ENCODE data around the gene PLK5. TPM values are rescaled to one million over a fixed set of nuclear protein-coding genes. Genes with fewer than 3 reads are reported as not detected.
"Not testable (repeated sequence)": the region's sequence is repeated elsewhere in the genome, so short reads cannot be mapped to it uniquely, and the experiment has no call there.

PLK5 gene
- total and polyA plus RNA-seq, 2 donors (not counting 1 experiment from before 2014, with no cell fraction given) = not detected

GRCh38 chr19:1527650-1528309 is 3.9 kb downstream of the PLK5 start:
- Histone ChIP-seq H3K36me3 (ENCODE audit: control insufficient read depth, insufficient read depth, low read length) (no peaks in the 10 kb centered on the region), H3K9ac (ENCODE audit: insufficient read depth, low read length) (no peak overlapping the region), H3K27ac (ENCODE audit: insufficient read depth, low read length) (no peak overlapping the region), H3K4me2 (ENCODE audit: extremely low read depth, insufficient read depth, low read length) (no peak overlapping the region), H2AFZ (ENCODE audit: low read length) (no peak overlapping the region), H3K4me3 (replicated peaks in 1 of 4; ENCODE audit: control extremely low read depth in 1 of 4, insufficient read depth in 1 of 4, low read depth in 3 of 4, low read length in 4 of 4) (no peak overlapping the region), H3K9me3 (ENCODE audit: control insufficient read depth, insufficient read depth, low read depth, low read length) (no peaks in the 10 kb centered on the region), H3K79me2 (ENCODE audit: control insufficient read depth, insufficient read depth, low read length) (no peaks in the 10 kb centered on the region), H4K20me1 (ENCODE audit: control insufficient read depth, extremely low read depth, insufficient read depth, low read length) (no peaks in the 10 kb centered on the region), H3K4me1 (ENCODE audit: control insufficient read depth, extremely low read depth, insufficient read depth, low read length) (no peaks in the 10 kb centered on the region), H3K27me3 (ENCODE audit: control insufficient read depth, insufficient read depth, low read length) (peaks cover 18% of the 10 kb centered on the region)
- no peak for TF ChIP-seq EZH2 (IDR thresholded peaks at IDR 0.05; ENCODE audit: low read length, missing control alignments)
- DNase-seq (ENCODE audit: low read depth in 2 of 2) = no peak

DNA sequence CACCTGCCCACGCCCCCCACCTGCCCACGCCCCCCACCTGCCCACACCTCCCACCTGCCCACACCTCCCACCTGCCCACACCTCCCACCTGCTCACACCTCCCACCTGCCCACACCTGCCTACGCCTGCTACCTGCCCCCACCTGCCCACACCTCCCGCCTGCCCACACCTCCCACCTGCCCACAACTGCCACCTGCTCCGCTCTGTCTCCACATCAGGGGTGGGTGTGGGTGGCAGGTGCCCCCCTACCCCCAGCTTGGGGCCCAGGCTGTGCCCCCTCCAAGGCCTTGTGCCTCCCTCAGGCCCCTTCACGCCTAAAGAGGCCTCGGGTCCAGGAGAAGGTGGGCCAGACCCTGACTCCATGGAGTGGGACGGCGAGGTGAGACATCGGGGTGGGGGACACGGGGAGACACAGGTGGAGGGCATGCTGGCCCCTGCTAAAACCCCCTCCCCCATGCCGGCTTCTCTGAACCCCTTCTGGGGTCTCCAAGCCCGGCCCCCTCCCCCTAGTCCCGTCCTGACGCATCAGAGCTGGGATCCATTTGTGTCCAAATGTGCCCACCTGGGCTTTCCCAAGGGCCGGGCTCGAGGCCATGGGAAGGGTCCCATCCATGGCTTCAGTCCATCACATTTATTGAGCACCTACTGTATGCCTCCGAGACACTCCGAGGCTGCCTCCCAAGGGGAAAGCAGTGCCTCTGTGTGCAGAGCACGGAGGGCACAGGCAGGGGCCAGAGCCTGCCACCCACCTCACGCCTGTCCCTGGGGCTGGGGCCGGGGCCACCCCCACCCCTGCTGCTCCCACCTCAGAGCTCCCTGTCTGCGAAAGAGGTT is 4.9 kb downstream of the PLK5 start:
- H3K79me2 ChIP-seq (ENCODE audit: control insufficient read depth, insufficient read depth, low read length) = no peaks in the 10 kb centered on the region
- no peak overlapping the region for H3K4me3 ChIP-seq (replicated peaks in 1 of 4; ENCODE audit: control extremely low read depth in 1 of 4, insufficient read depth in 1 of 4, low read depth in 3 of 4, low read length in 4 of 4)
- peaks cover 13% of the 10 kb centered on the region for H3K27me3 ChIP-seq (ENCODE audit: control insufficient read depth, insufficient read depth, low read length)
- no peak overlapping the region for H3K27ac ChIP-seq (ENCODE audit: insufficient read depth, low read length)
- H3K9ac ChIP-seq (ENCODE audit: insufficient read depth, low read length) = no peak overlapping the region
- H3K4me1 ChIP-seq (ENCODE audit: control insufficient read depth, extremely low read depth, insufficient read depth, low read length) = no peaks in the 10 kb centered on the region
- H3K4me2 ChIP-seq (ENCODE audit: extremely low read depth, insufficient read depth, low read length) = no peak overlapping the region
- H3K9me3 ChIP-seq (ENCODE audit: control insufficient read depth, insufficient read depth, low read depth, low read length) = no peaks in the 10 kb centered on the region
- no peak for TF ChIP-seq EZH2 (IDR thresholded peaks at IDR 0.05; ENCODE audit: low read length, missing control alignments)
- TF ChIP-seq, protein P1, sequence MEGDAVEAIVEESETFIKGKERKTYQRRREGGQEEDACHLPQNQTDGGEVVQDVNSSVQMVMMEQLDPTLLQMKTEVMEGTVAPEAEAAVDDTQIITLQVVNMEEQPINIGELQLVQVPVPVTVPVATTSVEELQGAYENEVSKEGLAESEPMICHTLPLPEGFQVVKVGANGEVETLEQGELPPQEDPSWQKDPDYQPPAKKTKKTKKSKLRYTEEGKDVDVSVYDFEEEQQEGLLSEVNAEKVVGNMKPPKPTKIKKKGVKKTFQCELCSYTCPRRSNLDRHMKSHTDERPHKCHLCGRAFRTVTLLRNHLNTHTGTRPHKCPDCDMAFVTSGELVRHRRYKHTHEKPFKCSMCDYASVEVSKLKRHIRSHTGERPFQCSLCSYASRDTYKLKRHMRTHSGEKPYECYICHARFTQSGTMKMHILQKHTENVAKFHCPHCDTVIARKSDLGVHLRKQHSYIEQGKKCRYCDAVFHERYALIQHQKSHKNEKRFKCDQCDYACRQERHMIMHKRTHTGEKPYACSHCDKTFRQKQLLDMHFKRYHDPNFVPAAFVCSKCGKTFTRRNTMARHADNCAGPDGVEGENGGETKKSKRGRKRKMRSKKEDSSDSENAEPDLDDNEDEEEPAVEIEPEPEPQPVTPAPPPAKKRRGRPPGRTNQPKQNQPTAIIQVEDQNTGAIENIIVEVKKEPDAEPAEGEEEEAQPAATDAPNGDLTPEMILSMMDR (conservative IDR thresholded peaks at IDR 0.05 in 1 of 2, IDR thresholded peaks at IDR 0.05 in 1 of 2; ENCODE audit: low read depth in 1 of 2, low read length in 2 of 2) = no peak
- H4K20me1 ChIP-seq (ENCODE audit: control insufficient read depth, extremely low read depth, insufficient read depth, low read length) = no peaks in the 10 kb centered on the region
- no peak overlapping the region for H2AFZ ChIP-seq (ENCODE audit: low read length)
- DNase-seq (ENCODE audit: low read depth in 2 of 2) = no peak
- H3K36me3 ChIP-seq (ENCODE audit: control insufficient read depth, insufficient read depth, low read length) = no peaks in the 10 kb centered on the region

DNA sequence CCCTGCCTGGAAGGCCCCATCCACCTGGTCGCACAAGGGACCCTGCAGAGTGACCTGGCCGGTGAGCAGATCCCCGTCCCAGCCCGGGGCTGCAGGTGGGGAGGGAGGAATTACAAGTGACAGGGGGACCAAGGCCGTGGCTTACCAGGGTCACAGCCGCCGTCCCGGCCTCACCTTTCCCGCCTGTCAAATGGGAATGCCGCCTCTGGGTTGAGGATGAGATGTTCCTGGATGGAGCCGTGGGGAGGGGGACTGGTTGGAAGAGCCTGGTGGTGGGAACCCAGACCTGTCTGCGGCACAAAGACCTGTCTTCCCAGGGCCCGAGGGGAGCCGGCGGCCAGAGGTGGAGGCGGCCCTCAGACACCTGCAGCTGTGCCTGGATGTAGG is 5.5 kb downstream of the PLK5 start:
- no peak overlapping the region for H2AFZ ChIP-seq (ENCODE audit: low read length)
- no peaks in the 10 kb centered on the region for H4K20me1 ChIP-seq (ENCODE audit: control insufficient read depth, extremely low read depth, insufficient read depth, low read length)
- peaks cover 9% of the 10 kb centered on the region for H3K27me3 ChIP-seq (ENCODE audit: control insufficient read depth, insufficient read depth, low read length)
- no peak overlapping the region for H3K9ac ChIP-seq (ENCODE audit: insufficient read depth, low read length)
- no peak overlapping the region for H3K27ac ChIP-seq (ENCODE audit: insufficient read depth, low read length)
- no peaks in the 10 kb centered on the region for H3K79me2 ChIP-seq (ENCODE audit: control insufficient read depth, insufficient read depth, low read length)
- DNase-seq (ENCODE audit: low read depth in 2 of 2) = no peak
- no peak overlapping the region for H3K4me3 ChIP-seq (replicated peaks in 1 of 4; ENCODE audit: control extremely low read depth in 1 of 4, insufficient read depth in 1 of 4, low read depth in 3 of 4, low read length in 4 of 4)
- H3K9me3 ChIP-seq (ENCODE audit: control insufficient read depth, insufficient read depth, low read depth, low read length) = no peaks in the 10 kb centered on the region
- TF ChIP-seq, protein P1 (conservative IDR thresholded peaks at IDR 0.05 in 1 of 2, IDR thresholded peaks at IDR 0.05 in 1 of 2; ENCODE audit: low read depth in 1 of 2, low read length in 2 of 2) = no peak
- no peak for TF ChIP-seq EZH2 (IDR thresholded peaks at IDR 0.05; ENCODE audit: low read length, missing control alignments)
- no peak overlapping the region for H3K4me2 ChIP-seq (ENCODE audit: extremely low read depth, insufficient read depth, low read length)
- H3K36me3 ChIP-seq (ENCODE audit: control insufficient read depth, insufficient read depth, low read length) = no peaks in the 10 kb centered on the region
- H3K4me1 ChIP-seq (ENCODE audit: control insufficient read depth, extremely low read depth, insufficient read depth, low read length) = no peaks in the 10 kb centered on the region

GRCh38 chr19:1530856-1531255 is 7.0 kb downstream of the PLK5 start:
- H3K4me2 ChIP-seq (ENCODE audit: extremely low read depth, insufficient read depth, low read length); H3K27ac ChIP-seq (ENCODE audit: insufficient read depth, low read length); H2AFZ ChIP-seq (ENCODE audit: low read length): not testable (repeated sequence)

More at GRCh38 chr19:1530856-1531255, 7.0 kb downstream of the PLK5 start:
- H3K36me3 ChIP-seq (ENCODE audit: control insufficient read depth, insufficient read depth, low read length); H4K20me1 ChIP-seq (ENCODE audit: control insufficient read depth, extremely low read depth, insufficient read depth, low read length); H3K4me1 ChIP-seq (ENCODE audit: control insufficient read depth, extremely low read depth, insufficient read depth, low read length); DNase-seq (ENCODE audit: low read depth in 2 of 2); H3K27me3 ChIP-seq (ENCODE audit: control insufficient read depth, insufficient read depth, low read length); H3K9ac ChIP-seq (ENCODE audit: insufficient read depth, low read length); H3K4me3 ChIP-seq (replicated peaks in 1 of 4; ENCODE audit: control extremely low read depth in 1 of 4, insufficient read depth in 1 of 4, low read depth in 3 of 4, low read length in 4 of 4); H3K79me2 ChIP-seq (ENCODE audit: control insufficient read depth, insufficient read depth, low read length); H3K9me3 ChIP-seq (ENCODE audit: control insufficient read depth, insufficient read depth, low read depth, low read length): not testable (repeated sequence)
